Aorta (tissue), 5 donors: ENCODE results near the gene COL5A1. TPM values are rescaled to one million over a fixed set of nuclear protein-coding genes. Genes with fewer than 3 reads are reported as not detected.
A peak's percentile ranks its signal among the peaks of the same experiment; 100 is the strongest.

Source experiments
- ATAC-seq: fragments of 200-7000 bp; cut with Tn5 transposase; one replicate; pipeline ENCODE4 v1.9.1; 2022; ENCODE audit warnings: moderate library complexity; ENCODE audit not compliant: low FRiP score
- DNase-seq, 2 donors: peaks; one replicate each; pipeline ENCODE4 v3.0.0-alpha.2; 2020
- H3K27ac ChIP-seq, 2 donors: one replicate each; pipeline ENCODE4 v1.5.1; 2013; ENCODE audit warnings: low read length in 2 of 2, mild to moderate bottlenecking in 2 of 2, moderate library complexity in 2 of 2, control low read depth in 1 of 2, inconsistent platforms in 1 of 2, low read depth in 1 of 2
- H3K27me3 ChIP-seq, 2 donors: one replicate each; pipeline ENCODE4 v1.6.1; 2013; ENCODE audit warnings: control low read depth in 1 of 2, low read length in 1 of 2, mild to moderate bottlenecking in 1 of 2, moderate library complexity in 1 of 2; ENCODE audit not compliant: insufficient read depth in 2 of 2, control insufficient read depth in 1 of 2
- H3K36me3 ChIP-seq, 2 donors: one replicate each; pipeline ENCODE4 v1.6.1; 2013; ENCODE audit warnings: control low read depth in 1 of 2, low read length in 1 of 2, mild to moderate bottlenecking in 1 of 2; ENCODE audit not compliant: insufficient read depth in 2 of 2, control insufficient read depth in 1 of 2
- H3K4me1 ChIP-seq, 2 donors: one replicate each; pipeline ENCODE4 v1.6.1; 2013; ENCODE audit warnings: low read length in 2 of 2, control low read depth in 1 of 2, mild to moderate bottlenecking in 1 of 2, moderate library complexity in 1 of 2; ENCODE audit not compliant: insufficient read depth in 2 of 2, control insufficient read depth in 1 of 2
- H3K4me3 ChIP-seq, 2 donors: one replicate each; pipeline ENCODE4 v1.5.1; 2013; ENCODE audit warnings: low read length in 2 of 2, control low read depth in 1 of 2, mild to moderate bottlenecking in 1 of 2
- H3K9me3 ChIP-seq: one replicate; pipeline ENCODE4 v1.6.1; 2013; ENCODE audit warnings: mild to moderate bottlenecking, low read length; ENCODE audit not compliant: control insufficient read depth
- WGBS, 2 donors: extraction: QIAGEN DNeasy Blood & Tissue Kit; methylation state at CpG; one replicate each; pipeline ENCODE4 v1.1.7; 2013; 5-methylcytosine and 5-hydroxymethylcytosine counted together
- intact Hi-C, 2 donors: fragments of 100-400 bp; cut with DNase I; formaldehyde crosslinking; loops; one replicate each; pipeline versions ENCODE4 v1.14.2 to v1.15.0; 2022
- polyA plus RNA-seq, 2 donors: library from polyadenylated mRNA; stranded (reverse); fragments of 200-250 nt; gene quantifications; one replicate each; pipeline ENCODE4 v1.2.3, GENCODE V29; 2013
- total RNA-seq, 2 donors: library from RNA; stranded (reverse); fragmentation: NEBNext Ultra II Directional; extraction: Animal tissue kit (Norgen Biotek cat#: 25700); gene quantifications; one replicate each; pipeline ENCODE4 v1.2.1, GENCODE V29; 2021
- donor health status: healthy with polysubstance abuse.
- donor health status: Bipolar disorder and iron deficiency.
- donor health status: DM: no; HTN: no; CAD: no.
- donor health status: DM: no; HTN: no; CAD: no.
- donor health status: DM: yes; HTN: yes; CAD: no.

Gene COL5A1
- total and polyA plus RNA-seq, 4 donors, result 18.7 to 159 (median 82.8) TPM

DNA sequence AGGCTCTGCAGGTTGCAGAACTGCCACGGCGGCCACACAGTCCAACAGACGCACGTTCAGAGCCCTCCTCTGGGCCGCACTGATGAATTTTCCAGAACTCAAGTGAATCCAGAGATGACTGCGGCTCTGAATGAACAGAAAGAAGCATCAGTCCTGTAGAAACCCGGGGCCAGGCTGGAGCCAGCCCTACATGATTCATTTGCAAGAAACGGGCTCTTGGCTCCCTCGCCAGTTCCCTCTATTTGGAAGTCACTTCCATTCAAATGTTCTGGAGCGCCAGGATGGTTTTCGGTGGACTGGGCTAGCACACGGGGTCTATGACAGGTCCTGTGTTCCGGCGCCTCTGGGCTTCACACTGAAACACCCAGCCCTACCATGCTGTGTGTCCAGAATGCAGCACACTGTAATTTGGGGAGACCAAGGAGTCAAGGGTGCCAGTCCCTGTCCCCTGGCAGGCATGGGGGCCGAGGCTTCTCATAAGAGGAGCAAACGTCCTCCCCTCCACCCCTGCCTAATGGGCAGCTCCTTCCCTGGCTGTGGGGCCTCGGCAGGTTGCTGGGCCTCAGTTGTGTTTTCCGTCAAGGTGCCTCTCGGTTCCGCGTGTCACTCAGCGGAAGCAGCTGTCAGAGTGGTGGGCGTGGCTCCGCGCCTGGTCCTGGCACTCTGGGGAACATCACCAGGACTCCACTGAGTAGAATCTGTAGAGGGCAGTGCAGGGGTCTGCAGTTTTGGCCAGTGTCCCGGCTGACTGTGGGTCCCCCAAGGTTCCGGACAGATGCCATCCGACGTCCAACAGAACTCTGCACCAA lies 18.1 kb upstream of the COL5A1 start:
- H3K36me3 ChIP-seq, result no peaks in the 10 kb centered on the region
- no peaks in the 10 kb centered on the region for H3K9me3 ChIP-seq
- DNase-seq, result peak; percentile 60 to 70
- ATAC-seq, result no peak
- no peaks in the 10 kb centered on the region for H3K4me1 ChIP-seq
- H3K27me3 ChIP-seq, result no peaks in the 10 kb centered on the region
- H3K4me3 ChIP-seq, result no peak overlapping the region
- WGBS, 2 donors, result 88 to 89% methylated on average over 29 of the region's 29 CpGs
- intact Hi-C loops, result no loop called here
- no peak overlapping the region for H3K27ac ChIP-seq

DNA sequence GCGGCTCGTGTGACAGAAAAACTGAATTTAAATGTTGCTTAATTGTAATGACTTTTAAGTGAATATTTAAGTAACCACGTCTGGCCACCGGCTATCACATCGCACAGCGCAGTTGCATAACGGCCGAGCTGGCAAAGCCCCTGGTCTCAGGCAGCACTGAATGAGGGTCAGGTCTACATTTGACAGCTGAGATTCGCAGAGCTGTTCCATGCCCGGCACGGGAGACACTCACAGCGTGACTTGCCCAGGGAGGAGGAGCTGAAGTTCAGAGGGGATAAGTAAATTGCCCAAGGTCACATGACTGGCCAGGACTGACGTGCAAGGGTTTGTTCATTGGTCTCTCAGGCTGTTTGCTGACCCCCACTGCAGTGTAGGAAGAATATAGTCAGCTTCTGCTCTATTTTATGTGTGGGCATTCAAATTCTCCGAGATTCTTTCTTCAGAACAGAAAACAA lies 17.4 kb upstream of the COL5A1 start:
- H3K9me3 ChIP-seq, result no peaks in the 10 kb centered on the region
- H3K36me3 ChIP-seq, result no peaks in the 10 kb centered on the region
- 88 to 95% methylated on average over 14 of the region's 14 CpGs for WGBS, 2 donors
- no peaks in the 10 kb centered on the region for H3K4me1 ChIP-seq
- H3K4me3 ChIP-seq, result no peak overlapping the region
- H3K27me3 ChIP-seq, result no peaks in the 10 kb centered on the region
- no peak overlapping the region for H3K27ac ChIP-seq
- DNase-seq, result peak; percentile 46 to 63
- intact Hi-C loops, result no loop called here
- no peak for ATAC-seq

DNA sequence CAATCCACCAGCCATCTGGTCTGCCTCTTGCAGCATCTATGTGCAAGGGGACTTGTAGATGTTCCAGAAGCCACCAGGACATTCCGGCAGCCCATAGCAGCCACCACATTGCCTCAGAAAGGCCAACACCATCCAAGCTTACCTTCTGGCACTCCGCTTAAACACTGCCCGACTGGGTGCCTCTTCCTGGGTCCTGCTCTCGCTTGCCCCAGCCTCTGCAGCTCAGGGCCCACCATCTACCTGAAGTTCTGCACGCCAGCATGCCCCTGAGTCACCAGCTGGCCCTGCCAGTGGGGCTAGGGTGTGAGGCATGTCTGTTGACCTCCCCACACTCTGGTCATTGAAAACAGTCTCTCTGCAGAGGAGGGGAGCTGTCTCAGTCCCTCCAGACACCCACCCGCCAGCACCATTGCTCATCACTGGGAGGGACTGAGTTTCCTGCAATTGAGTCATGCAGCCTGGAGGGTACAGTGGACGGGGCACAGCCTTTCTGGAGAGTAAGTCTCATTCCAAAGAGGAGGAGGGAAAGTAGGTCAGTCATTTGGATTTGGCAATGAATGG lies 16.9 kb upstream of the COL5A1 start:
- 72 to 75% methylated on average over 7 of the region's 7 CpGs for WGBS, 2 donors
- DNase-seq, result peak; percentile 75 to 78

DNA sequence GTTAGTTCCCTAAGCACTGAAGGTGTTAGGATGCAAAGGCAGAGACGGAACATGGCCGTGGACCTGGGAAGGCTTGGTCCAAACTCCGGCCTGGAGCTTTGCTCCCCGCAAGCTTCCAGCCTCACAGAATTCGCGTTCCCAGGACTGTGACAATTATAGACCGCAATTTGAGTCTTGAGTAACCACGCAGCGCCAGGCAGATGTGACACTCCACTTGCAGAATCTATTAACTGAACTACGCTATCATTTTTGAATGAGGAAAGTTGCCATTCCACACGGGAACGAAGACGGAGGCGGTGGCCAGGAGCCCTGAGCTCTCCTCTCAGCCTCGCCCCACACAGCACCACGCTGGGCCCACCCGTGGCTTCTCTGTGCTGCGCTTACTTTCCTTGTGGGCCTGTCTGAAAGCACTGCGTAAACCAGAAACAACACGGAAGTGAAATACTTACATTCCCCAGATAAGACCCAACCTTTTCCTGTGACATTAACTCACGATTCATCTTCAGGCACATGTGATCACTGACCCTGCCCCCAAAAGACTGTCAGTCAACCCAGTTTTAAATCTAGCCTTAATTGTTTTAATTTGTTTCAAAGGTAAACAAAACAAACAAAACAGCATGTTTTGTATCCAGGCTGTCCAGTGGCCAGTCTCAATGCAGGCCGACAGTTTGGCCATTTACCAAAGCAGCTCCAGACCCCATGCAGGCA lies 16.1 kb upstream of the COL5A1 start:
- H3K4me3 ChIP-seq, result no peak overlapping the region
- intact Hi-C loops, result no loop called here
- H3K9me3 ChIP-seq, result no peaks in the 10 kb centered on the region
- ATAC-seq (no peak), DNase-seq (peak; percentile 26 to 60)
- H3K27me3 ChIP-seq, result no peaks in the 10 kb centered on the region
- no peaks in the 10 kb centered on the region for H3K36me3 ChIP-seq
- H3K27ac ChIP-seq, result no peak overlapping the region
- no peaks in the 10 kb centered on the region for H3K4me1 ChIP-seq
- 94 to 96% methylated on average over 22 of the region's 22 CpGs for WGBS, 2 donors

More for the DNA sequence above, 16.9 kb upstream of the COL5A1 start:
- no peak for ATAC-seq
- Histone ChIP-seq H3K4me1 (no peaks in the 10 kb centered on the region), H3K27ac (no peak overlapping the region), H3K36me3 (no peaks in the 10 kb centered on the region), H3K9me3 (no peaks in the 10 kb centered on the region), H3K27me3 (no peaks in the 10 kb centered on the region), H3K4me3 (no peak overlapping the region)
- intact Hi-C loops, result no loop called here

DNA sequence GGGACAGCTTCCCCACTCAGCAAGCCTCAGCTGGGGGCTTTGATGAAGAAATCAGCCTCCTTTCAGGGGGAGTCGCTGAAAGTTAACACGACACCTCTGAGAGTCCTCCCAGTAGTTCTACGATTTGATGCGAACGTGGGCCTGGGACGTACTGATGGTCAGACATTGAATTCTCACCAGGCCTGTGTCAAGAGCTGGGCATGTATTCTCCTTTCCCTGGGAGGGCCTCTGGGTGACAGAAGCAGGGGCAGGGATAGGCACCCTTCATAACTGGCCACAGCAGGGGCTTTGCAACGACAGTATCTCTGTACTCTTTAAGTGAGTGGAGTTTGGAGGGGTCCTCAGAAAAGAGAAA lies 15.6 kb upstream of the COL5A1 start:
- H3K4me1 ChIP-seq, result no peaks in the 10 kb centered on the region
- H3K9me3 ChIP-seq, result no peaks in the 10 kb centered on the region
- intact Hi-C loops, result no loop called here
- 92 to 95% methylated on average over 7 of the region's 7 CpGs for WGBS, 2 donors
- H3K27ac ChIP-seq, result no peak overlapping the region
- no peak for ATAC-seq
- no peak overlapping the region for H3K4me3 ChIP-seq
- DNase-seq, result peak; percentile 14 to 40
- no peaks in the 10 kb centered on the region for H3K36me3 ChIP-seq
- H3K27me3 ChIP-seq, result no peaks in the 10 kb centered on the region

DNA sequence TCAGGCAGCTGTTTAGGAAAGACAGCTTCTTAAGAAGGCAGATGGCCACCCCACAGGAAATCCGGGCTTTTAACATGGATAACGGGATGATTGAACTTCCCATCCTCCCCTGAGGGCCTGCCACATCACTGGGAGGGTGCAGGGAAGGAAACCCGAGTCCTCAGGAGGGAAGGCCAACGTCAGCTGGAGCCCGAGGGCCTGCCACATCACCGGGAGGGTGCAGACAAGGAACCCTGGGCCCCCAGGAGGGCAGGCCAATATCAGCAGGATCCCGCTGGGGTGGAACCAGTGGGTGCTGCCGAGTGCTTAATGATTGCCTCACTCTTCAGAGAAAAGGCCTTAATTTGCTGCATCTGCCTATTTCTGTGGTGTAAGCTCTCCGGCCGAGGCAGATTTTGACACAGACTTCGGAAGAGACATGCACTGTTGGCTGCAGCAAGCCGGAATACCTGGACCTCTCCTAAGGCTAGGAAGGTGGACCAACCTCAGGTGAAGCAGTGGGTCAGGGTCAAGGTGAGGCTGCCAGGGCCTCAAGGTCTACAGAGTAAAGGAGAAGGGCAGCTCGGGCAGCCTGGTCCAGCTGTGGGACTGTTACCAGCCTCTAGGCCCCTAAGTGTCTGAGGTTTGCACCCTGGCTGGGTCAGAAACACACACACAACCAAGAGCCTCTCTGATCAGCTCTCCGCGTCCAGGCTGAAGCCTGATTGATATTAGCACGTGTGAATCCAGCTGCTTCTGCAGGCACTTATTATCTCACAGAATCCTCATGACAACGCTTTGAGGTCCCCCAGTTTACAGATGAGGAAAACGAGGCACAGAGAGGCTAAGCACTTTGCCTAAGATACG lies 14.8 kb upstream of the COL5A1 start:
- no peak for ATAC-seq
- no peaks in the 10 kb centered on the region for H3K27me3 ChIP-seq
- DNase-seq, result peak; percentile 31 to 65
- H3K9me3 ChIP-seq, result no peaks in the 10 kb centered on the region
- no peak overlapping the region for H3K27ac ChIP-seq
- intact Hi-C loops, result no loop called here
- no peak overlapping the region for H3K4me3 ChIP-seq
- H3K4me1 ChIP-seq, result no peaks in the 10 kb centered on the region
- H3K36me3 ChIP-seq, result no peaks in the 10 kb centered on the region
- 92 to 94% methylated on average over 19 of the region's 19 CpGs for WGBS, 2 donors

DNA sequence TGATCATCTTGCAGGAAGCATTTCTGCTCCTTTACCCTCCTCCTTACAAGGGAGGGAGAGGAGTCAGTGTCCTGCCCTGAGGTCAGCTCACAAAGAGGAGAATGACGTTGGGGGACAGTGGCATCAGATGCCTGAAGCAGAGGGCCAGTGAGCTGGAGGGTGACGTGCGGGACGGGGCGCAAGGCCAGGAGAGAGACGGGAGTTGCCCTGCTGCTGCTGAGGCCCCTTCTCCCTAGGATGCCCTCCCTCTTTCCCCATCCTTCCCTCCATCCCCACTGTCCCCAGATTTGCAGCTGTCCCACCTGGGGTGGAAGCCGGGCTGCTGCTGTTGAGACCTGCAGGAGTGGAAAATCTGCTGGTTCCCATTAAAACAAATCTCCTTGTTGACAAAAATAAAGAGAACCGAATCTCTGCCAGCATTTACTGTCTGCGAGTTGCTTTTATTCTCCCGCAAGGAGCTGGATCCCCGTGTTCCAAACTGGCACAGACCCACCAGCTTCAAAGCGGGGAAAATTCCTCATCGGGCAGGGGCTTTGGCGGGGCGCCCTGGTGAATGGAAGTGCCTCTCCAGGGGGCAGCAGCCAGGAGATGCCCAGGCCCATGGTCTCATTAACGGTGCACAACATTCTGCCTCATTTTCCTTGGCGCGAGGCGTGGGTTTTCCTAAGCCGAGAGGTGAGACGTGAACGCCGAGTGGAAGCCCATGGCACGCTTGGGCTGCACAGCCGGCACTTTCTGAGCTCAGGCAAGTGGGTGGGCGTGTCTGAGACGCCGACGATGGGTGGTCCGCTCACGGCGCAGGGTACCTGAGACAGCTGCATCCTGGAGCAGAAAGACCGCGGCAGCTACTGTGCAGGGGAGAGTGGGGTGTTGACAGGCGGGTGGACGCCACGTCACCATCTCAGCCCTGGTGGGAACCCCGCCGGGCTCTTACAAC lies 13.9 kb upstream of the COL5A1 start:
- H3K27ac ChIP-seq, result no peak overlapping the region
- intact Hi-C loops, result no loop called here
- no peaks in the 10 kb centered on the region for H3K9me3 ChIP-seq
- WGBS, 2 donors, result 86 to 87% methylated on average over 39 of the region's 39 CpGs
- no peaks in the 10 kb centered on the region for H3K36me3 ChIP-seq
- H3K4me3 ChIP-seq, result no peak overlapping the region
- H3K4me1 ChIP-seq, result no peaks in the 10 kb centered on the region
- peak; percentile 32 to 68 for DNase-seq
- H3K27me3 ChIP-seq, result no peaks in the 10 kb centered on the region
- no peak for ATAC-seq

DNA sequence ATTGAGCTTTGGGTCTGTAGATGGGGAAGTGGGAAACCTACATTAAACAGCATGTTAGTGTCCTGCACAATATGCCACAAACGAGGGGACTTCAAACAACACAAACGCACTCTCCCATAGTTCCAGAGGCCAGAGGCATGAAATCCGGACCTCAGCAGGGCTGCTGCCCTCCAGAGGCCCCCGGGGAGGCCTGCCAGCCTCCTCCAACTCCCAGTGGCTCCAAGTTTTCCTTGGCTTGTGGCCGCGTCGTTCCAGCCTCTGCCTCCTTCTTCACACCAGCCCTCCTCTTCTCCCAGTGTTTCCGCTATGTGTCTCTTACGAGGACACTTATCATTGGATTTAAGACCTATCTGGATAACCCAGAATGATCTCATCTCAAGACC lies 13.3 kb upstream of the COL5A1 start:
- no peaks in the 10 kb centered on the region for H3K36me3 ChIP-seq
- H3K9me3 ChIP-seq, result no peaks in the 10 kb centered on the region
- intact Hi-C loops, result no loop called here
- no peak overlapping the region for H3K27ac ChIP-seq
- DNase-seq (peak; percentile 23 to 53), ATAC-seq (no peak)
- no peak overlapping the region for H3K4me3 ChIP-seq
- WGBS, 2 donors, result 73 to 75% methylated on average over 9 of the region's 9 CpGs
- H3K27me3 ChIP-seq, result no peaks in the 10 kb centered on the region
- no peaks in the 10 kb centered on the region for H3K4me1 ChIP-seq
